Left ventricle myocardium inferior (tissue), 1 donor: ENCODE results near the gene MN1. TPM values are rescaled to one million over a fixed set of nuclear protein-coding genes. Genes with fewer than 3 reads are reported as not detected.
"Not testable (repeated sequence)": the region's sequence is repeated elsewhere in the genome, so short reads cannot be mapped to it uniquely, and the experiment has no call there.

ENCODE experiments used
- DNase-seq: peaks from one replicate; pipeline ENCODE4 v3.0.0-alpha.2; 2020
- H3K27ac ChIP-seq: fragments of 200-600 bp; replicated peaks from 2 replicates; pipeline ENCODE4 v1.8.0; 2021
- H3K27me3 ChIP-seq: fragments of 200-600 bp; 2 replicates; pipeline ENCODE4 v1.8.0; 2021; ENCODE audit warnings: low read depth
- H3K36me3 ChIP-seq: fragments of 200-600 bp; 2 replicates; pipeline ENCODE4 v1.8.0; 2021
- H3K4me1 ChIP-seq: fragments of 200-600 bp; 2 replicates; pipeline ENCODE4 v1.8.0; 2021
- H3K4me3 ChIP-seq: fragments of 200-600 bp; 2 replicates; pipeline ENCODE4 v1.8.0; 2021; ENCODE audit warnings: mild to moderate bottlenecking, moderate library complexity
- H3K9me3 ChIP-seq: fragments of 200-600 bp; replicated peaks from 2 replicates; pipeline ENCODE4 v1.8.0; 2021
- CTCF ChIP-seq: fragments of 200-600 bp; IDR thresholded peaks from 2 replicates; pipeline ENCODE4 v1.8.0; 2021; ENCODE audit warnings: antibody characterized with exemption, mild to moderate bottlenecking, borderline replicate concordance
- intact Hi-C: fragments of 100-400 bp; cut with micrococcal nuclease; formaldehyde crosslinking; loops from one replicate; pipeline ENCODE4 v1.11.0; 2022
- total RNA-seq: library from RNA; stranded (reverse); fragmentation: NEBNext Ultra II Directional; extraction: Animal tissue kit (Norgen Biotek cat#: 25700); gene quantifications from one replicate; pipeline ENCODE4 v1.2.1, GENCODE V29; 2021
- donor health status: DM: no; HTN: yes; CAD: no; lungs with severe emphysema.

MN1 gene
- total RNA-seq, 1 donor from 2014 or later = 7.7 TPM

- H3K36me3 ChIP-seq = no peaks in the 10 kb centered on the region
- peak; percentile 21 for TF ChIP-seq CTCF
- DNase-seq = no peak
- H3K9me3 ChIP-seq = no peaks in the 10 kb centered on the region
- H3K4me3 ChIP-seq = no peak overlapping the region
- peaks cover 3% of the 10 kb centered on the region for H3K27me3 ChIP-seq
- intact Hi-C loops = no loop called here
- H3K27ac ChIP-seq = peak overlapping the region; percentile 72
- peaks cover 33% of the 10 kb centered on the region for H3K4me1 ChIP-seq
These were observed 53.9 kb downstream of the MN1 start for GRCh38 chr22:27747396-27748221.

- no peak for TF ChIP-seq CTCF
- H3K27ac ChIP-seq = no peak overlapping the region
- no peaks in the 10 kb centered on the region for H3K9me3 ChIP-seq
- H3K27me3 ChIP-seq = peaks cover 4% of the 10 kb centered on the region
- H3K4me3 ChIP-seq = no peak overlapping the region
- no peaks in the 10 kb centered on the region for H3K36me3 ChIP-seq
- intact Hi-C loops = no loop called here
- no peak for DNase-seq
- peaks cover 26% of the 10 kb centered on the region for H3K4me1 ChIP-seq
These were observed 54.6 kb downstream of the MN1 start for GRCh38 chr22:27746918-27747317.

- TF ChIP-seq CTCF = no peak
- intact Hi-C loops = no loop called here
These were observed 55.7 kb downstream of the MN1 start for GRCh38 chr22:27745809-27746208.

GRCh38 chr22:27745154-27745553, 56.4 kb downstream of the MN1 start:
- peaks cover 15% of the 10 kb centered on the region for H3K4me1 ChIP-seq
- intact Hi-C loops = no loop called here
- H3K4me3 ChIP-seq = no peak overlapping the region
- TF ChIP-seq CTCF = no peak
- H3K36me3 ChIP-seq = no peaks in the 10 kb centered on the region
- peaks cover 9% of the 10 kb centered on the region for H3K9me3 ChIP-seq
- peaks cover 4% of the 10 kb centered on the region for H3K27me3 ChIP-seq
- H3K27ac ChIP-seq = no peak overlapping the region
- no peak for DNase-seq

More at GRCh38 chr22:27745809-27746208, 55.7 kb downstream of the MN1 start:
- H3K27me3 ChIP-seq = peaks cover 4% of the 10 kb centered on the region
- no peak overlapping the region for H3K4me3 ChIP-seq
- H3K4me1 ChIP-seq = peaks cover 21% of the 10 kb centered on the region
- H3K27ac ChIP-seq = no peak overlapping the region
- peaks cover 2% of the 10 kb centered on the region for H3K9me3 ChIP-seq
- DNase-seq = no peak
- no peaks in the 10 kb centered on the region for H3K36me3 ChIP-seq

GRCh38 chr22:27744078-27744477, 57.5 kb downstream of the MN1 start:
- H3K27me3 ChIP-seq, H3K4me1 ChIP-seq, DNase-seq, intact Hi-C loops, H3K9me3 ChIP-seq, H3K36me3 ChIP-seq, H3K4me3 ChIP-seq, H3K27ac ChIP-seq: not testable (repeated sequence)

GRCh38 chr22:27740202-27740748, 61.3 kb downstream of the MN1 start:
- Histone ChIP-seq H3K27ac (no peak overlapping the region), H3K27me3 (peaks cover 4% of the 10 kb centered on the region), H3K4me1 (no peaks in the 10 kb centered on the region), H3K36me3 (no peaks in the 10 kb centered on the region), H3K4me3 (no peak overlapping the region), H3K9me3 (peaks cover 26% of the 10 kb centered on the region)
- intact Hi-C loops = no loop called here
- no peak for TF ChIP-seq CTCF
- no peak for DNase-seq
